IPS-18a (cell line): ENCODE data around the gene YBX3.

Source experiments
- H3K27ac ChIP-seq: one replicate; pipeline ENCODE4 v1.5.1; 2013; ENCODE audit warnings: low read length
- H3K27me3 ChIP-seq: one replicate; pipeline ENCODE4 v1.6.1; 2013; ENCODE audit warnings: mild to moderate bottlenecking, low read length; ENCODE audit not compliant: control insufficient read depth, insufficient read depth
- H3K36me3 ChIP-seq: one replicate; pipeline ENCODE4 v1.6.1; 2013; ENCODE audit warnings: low read depth, low read length; ENCODE audit not compliant: control insufficient read depth
- H3K4me1 ChIP-seq: one replicate; pipeline ENCODE4 v1.6.1; 2013; ENCODE audit warnings: low read depth, low read length; ENCODE audit not compliant: control insufficient read depth
- H3K4me3 ChIP-seq: one replicate; pipeline ENCODE4 v1.5.1; 2013; ENCODE audit warnings: low read length
- H3K9ac ChIP-seq: one replicate; pipeline ENCODE4 v1.6.1; 2013; ENCODE audit warnings: mild to moderate bottlenecking, low read length, moderate library complexity
- H3K9me3 ChIP-seq: one replicate; pipeline ENCODE4 v1.6.1; 2013; ENCODE audit warnings: low read depth, low read length; ENCODE audit not compliant: control insufficient read depth

Gene YBX3

DNA sequence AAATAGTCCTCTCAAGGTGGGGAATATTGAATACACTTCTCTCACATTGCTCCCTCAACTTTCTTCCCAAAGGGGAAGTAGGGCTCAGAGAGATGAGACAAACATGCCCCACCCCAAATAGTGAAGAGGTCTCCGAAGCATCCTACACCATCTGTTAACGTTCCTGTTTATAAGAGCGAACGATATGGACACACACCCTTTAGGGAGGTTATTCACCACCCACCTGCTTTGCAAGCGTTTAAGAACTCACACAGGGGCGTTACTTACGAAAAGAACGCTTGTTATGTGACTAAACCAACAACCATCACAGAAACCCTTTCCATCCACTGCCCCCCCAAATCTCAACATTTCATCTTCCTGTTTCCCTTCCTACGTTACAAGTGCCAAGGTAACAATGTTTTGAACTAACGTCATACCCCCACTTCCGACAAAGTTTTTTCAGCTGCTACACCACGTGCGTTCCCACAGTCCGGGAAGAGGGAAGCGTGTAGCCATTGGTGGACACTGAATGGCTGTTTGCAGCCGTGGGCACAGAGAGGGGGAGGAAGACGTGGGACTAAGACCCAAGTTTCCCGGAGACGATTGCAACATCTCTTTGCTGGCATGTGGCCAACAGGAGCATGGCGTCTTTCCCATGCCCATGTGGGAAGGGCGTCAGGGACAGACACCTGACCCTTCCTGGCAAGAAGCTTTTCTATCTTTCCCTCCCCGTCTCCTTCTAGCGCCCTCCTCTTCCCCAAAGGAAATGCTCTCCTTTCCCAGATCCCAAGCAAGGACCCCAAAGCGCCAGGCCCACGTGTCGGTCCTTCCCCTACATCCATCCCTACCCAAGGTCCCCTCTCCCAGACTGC lies 1.2 kb downstream of the YBX3 start:
- H3K4me3 ChIP-seq: peak overlapping the region; percentile 77

DNA sequence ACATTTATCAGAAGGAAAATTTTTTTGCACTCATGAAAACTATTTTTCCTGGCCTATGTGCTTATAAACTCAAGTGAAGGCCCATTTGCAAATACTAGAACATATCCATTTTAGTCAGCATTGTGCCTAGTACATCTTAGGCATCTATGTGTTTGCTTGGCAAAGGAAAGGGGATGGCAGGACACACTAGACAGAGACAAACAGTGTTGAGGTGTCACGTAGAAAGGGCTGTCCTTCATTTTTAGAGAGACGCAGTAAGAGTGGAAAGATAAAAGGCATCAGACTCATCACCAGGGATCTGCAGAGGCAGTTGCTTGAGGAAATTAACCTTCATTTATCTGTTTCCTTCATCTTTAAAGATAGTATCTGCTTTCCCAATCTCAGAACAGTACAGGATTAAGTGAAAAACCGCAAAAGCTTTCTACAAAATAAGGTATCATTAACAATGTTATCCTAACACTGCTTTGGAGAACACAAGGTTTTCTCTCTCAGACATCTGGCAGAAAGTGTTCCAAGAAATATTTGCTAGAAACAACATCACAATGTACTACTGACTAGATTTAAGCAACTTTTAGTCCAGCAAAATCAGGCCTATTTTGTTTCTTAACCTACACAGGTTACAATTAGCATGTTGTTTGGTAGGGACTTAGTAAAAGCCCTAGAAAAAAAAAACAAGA lies 2.0 kb downstream of the YBX3 start:
- Histone ChIP-seq H3K4me1 (peaks cover 60% of the 10 kb centered on the region), H3K4me3 (peak overlapping the region; percentile 77), H3K27ac (no peak overlapping the region), H3K9ac (peak overlapping the region; percentile 80), H3K27me3 (peaks cover 24% of the 10 kb centered on the region), H3K36me3 (peaks cover 5% of the 10 kb centered on the region), H3K9me3 (no peaks in the 10 kb centered on the region)

More for the DNA sequence above, 1.2 kb downstream of the YBX3 start:
- Histone ChIP-seq H3K36me3 (no peaks in the 10 kb centered on the region), H3K27me3 (peaks cover 24% of the 10 kb centered on the region), H3K9me3 (no peaks in the 10 kb centered on the region), H3K9ac (peak overlapping the region; percentile 80), H3K27ac (peak overlapping the region; percentile 19), H3K4me1 (peaks cover 54% of the 10 kb centered on the region)

DNA sequence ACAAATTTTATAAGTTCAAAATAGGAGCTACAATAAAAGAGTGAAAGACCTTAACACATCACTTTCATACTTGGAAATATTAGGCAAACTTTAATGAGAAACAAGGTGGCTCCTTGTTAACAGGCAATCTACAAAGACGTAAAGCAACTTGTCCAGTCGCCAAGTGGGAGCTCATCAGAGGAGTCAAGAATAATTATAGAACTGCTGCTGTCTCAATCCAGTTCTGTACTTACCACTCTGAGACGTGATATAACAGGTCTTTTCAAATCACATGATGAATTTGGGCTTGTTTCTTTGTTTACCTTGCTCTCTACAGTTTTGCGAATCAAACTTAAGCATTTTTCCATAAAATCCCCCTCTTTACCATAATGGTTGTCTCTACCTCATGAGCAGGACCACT lies 3.6 kb downstream of the YBX3 start:
- Histone ChIP-seq H3K4me1 (peaks cover 60% of the 10 kb centered on the region), H3K36me3 (peaks cover 19% of the 10 kb centered on the region), H3K4me3 (peak overlapping the region; percentile 77), H3K9ac (peak overlapping the region; percentile 29), H3K27ac (no peak overlapping the region), H3K27me3 (peaks cover 11% of the 10 kb centered on the region), H3K9me3 (no peaks in the 10 kb centered on the region)

DNA sequence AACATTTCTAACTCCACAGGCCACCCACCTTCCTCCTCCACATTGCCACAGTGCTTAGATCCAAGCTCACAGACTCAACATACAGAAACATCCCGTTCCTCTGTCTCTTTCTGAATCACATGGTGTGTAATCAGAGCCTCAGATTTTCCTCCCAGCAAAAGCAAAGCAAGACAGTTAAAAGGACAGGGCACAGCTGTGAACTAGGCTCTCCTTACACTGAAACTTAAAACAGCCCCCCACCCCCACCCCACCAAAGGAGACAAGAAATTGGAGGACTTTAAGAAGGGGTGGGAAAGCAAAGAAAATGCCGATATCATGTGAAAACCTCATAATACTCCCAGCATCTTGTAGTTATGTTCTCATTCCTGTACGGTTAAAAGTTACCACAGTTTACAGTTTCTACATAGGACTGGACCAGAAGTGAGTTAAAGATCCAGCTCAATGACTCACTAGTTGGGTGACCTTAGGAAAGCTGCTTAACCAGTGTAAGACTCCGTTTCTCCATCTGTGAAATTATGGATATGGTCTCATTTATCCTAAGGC lies 4.8 kb downstream of the YBX3 start:
- peak overlapping the region; percentile 29 for H3K9ac ChIP-seq

DNA sequence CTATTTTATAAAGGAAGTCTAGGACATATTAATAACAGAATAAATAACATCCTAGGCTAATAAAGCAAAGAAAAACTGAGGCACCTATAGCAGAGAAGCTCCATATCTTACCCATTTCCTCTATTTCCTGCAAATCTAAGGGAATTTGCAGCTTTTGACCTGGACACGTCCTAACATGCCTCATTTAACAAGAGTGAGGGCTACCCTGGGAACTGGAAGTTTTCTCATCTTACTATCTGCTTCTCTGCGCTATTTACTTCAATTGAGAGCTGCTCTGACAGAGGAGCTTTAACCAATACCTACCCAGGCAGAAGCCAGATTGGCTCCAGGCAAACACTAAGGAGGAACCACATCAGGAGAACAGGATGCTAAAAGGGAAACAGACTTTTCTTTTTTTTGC lies 5.7 kb downstream of the YBX3 start:
- H3K9ac ChIP-seq: no peak overlapping the region
- peaks cover 51% of the 10 kb centered on the region for H3K4me1 ChIP-seq
- no peaks in the 10 kb centered on the region for H3K9me3 ChIP-seq
- peaks cover 39% of the 10 kb centered on the region for H3K36me3 ChIP-seq
- H3K4me3 ChIP-seq: no peak overlapping the region
- H3K27ac ChIP-seq: no peak overlapping the region
- no peaks in the 10 kb centered on the region for H3K27me3 ChIP-seq

More for the DNA sequence above, 4.8 kb downstream of the YBX3 start:
- H3K27me3 ChIP-seq: no peaks in the 10 kb centered on the region
- no peaks in the 10 kb centered on the region for H3K9me3 ChIP-seq
- no peak overlapping the region for H3K4me3 ChIP-seq
- peaks cover 30% of the 10 kb centered on the region for H3K36me3 ChIP-seq
- no peak overlapping the region for H3K27ac ChIP-seq
- peaks cover 51% of the 10 kb centered on the region for H3K4me1 ChIP-seq

DNA sequence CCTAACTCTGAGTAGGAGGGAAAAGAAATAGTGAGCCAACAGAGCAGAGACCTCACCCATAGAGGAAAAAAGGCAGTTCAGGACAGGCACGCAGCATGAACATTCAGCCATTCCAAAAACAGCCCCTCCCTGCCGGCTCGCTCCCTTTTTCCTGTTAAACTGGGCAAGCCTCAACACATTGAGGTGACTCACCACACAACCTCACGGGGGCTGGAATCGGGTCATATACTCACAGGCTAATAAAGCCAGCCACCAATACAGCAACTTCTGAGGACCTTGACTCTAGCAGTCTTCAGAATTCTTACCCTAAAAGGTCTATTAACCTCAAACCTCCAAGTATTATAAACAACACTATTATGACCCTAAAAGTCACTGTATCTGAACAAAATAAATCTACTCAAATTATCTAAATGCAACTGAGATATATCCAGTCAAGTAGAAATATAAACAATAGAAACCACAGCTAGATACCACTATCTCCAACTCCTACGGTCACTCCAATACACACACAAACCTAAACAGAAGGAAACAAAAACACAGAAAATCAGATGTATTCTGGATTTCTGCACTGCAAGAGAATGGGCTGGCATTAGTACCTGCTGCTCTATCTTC lies 6.3 kb downstream of the YBX3 start:
- no peaks in the 10 kb centered on the region for H3K9me3 ChIP-seq
- H3K27ac ChIP-seq: no peak overlapping the region
- peaks cover 51% of the 10 kb centered on the region for H3K4me1 ChIP-seq
- no peak overlapping the region for H3K4me3 ChIP-seq
- H3K9ac ChIP-seq: no peak overlapping the region
- H3K27me3 ChIP-seq: no peaks in the 10 kb centered on the region
- H3K36me3 ChIP-seq: peaks cover 45% of the 10 kb centered on the region

DNA sequence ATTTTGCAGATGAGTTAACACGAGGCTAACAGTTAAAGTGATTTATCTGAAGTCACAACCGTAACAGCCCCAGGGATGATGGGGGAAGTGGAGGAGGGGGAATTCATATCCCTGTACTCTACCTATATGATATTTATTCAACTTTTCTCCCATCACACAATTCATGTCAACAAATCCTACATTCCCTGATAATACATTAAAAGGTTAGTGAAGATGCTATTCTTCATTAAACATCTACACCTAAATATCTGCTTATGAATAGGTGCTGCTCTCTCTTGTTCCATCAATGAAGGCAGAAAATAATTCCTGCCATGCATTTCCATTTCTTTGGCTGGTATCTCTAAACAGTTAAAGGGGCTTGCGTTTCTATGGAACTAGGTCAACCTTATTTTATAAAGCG lies 6.8 kb downstream of the YBX3 start:
- H3K9ac ChIP-seq: no peak overlapping the region
- H3K27me3 ChIP-seq: no peaks in the 10 kb centered on the region
- peaks cover 50% of the 10 kb centered on the region for H3K36me3 ChIP-seq
- H3K4me1 ChIP-seq: peaks cover 48% of the 10 kb centered on the region
- no peak overlapping the region for H3K27ac ChIP-seq
- H3K4me3 ChIP-seq: no peak overlapping the region
- H3K9me3 ChIP-seq: no peaks in the 10 kb centered on the region

DNA sequence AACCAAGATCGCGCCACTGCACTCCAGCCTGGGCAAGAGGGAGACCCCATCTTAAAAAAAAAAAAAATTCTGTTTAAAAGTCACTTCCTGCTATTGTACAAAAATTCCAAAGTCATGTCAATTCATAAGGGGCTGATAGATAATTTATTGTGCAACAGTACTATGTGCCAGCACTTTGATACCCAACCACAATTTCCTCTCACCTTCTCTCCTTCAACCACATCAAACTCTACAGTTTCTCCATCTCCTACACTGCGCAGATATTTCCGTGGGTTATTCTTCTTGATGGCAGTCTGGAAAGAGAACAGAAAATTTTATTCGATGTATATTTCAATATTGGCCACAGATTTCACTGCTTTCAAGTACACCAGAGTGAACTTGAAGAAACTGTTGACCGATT lies 7.6 kb downstream of the YBX3 start:
- Histone ChIP-seq H3K36me3 (peaks cover 55% of the 10 kb centered on the region), H3K4me1 (peaks cover 40% of the 10 kb centered on the region), H3K9ac (no peak overlapping the region), H3K27me3 (no peaks in the 10 kb centered on the region), H3K9me3 (no peaks in the 10 kb centered on the region), H3K4me3 (no peak overlapping the region), H3K27ac (no peak overlapping the region)

DNA sequence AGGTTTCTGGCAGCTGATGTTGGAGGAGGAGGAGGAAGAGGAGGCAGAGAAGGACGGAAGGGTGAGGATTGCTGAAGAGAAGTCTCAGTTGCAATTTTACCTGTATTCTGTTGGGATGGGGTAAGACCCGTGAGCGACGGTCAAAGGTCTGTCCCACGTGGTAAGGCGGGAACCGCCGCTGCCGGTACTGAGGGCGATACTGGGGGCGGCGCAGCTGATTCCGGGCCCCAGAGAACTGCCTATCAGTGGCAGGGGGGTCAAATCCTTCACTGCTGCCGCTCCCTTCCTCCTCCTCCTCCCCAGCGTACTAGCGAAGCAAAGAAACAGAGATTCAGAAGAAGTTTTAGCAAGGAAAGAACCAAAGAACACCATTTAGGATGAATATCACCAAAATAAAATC lies 13.3 kb downstream of the YBX3 start:
- Histone ChIP-seq H3K4me3 (no peak overlapping the region), H3K9ac (no peak overlapping the region), H3K4me1 (no peaks in the 10 kb centered on the region), H3K27ac (no peak overlapping the region), H3K27me3 (no peaks in the 10 kb centered on the region), H3K36me3 (peaks cover 90% of the 10 kb centered on the region), H3K9me3 (no peaks in the 10 kb centered on the region)

DNA sequence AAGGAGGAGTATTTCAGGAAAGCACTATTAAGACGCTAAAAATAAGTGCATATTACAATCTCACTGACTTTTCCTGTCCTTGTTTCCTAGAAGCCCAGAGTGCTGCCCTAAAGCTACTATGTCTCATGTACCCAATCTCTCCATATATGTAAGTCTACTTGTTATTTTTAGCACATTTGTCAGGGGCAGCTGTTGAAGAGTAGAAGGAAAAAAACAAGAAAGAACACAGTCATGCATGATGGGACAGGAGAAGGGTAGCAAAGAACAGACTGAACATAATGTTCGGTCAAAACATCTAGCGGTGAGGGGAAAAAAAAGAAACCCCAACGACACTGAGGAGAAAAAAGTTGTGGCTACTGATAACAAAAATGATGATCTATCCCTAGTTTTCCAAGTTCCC lies 14.3 kb downstream of the YBX3 start:
- H3K27me3 ChIP-seq: no peaks in the 10 kb centered on the region
- H3K4me1 ChIP-seq: no peaks in the 10 kb centered on the region
- no peaks in the 10 kb centered on the region for H3K9me3 ChIP-seq
- peaks cover 89% of the 10 kb centered on the region for H3K36me3 ChIP-seq
- no peak overlapping the region for H3K4me3 ChIP-seq
- no peak overlapping the region for H3K9ac ChIP-seq
- no peak overlapping the region for H3K27ac ChIP-seq

DNA sequence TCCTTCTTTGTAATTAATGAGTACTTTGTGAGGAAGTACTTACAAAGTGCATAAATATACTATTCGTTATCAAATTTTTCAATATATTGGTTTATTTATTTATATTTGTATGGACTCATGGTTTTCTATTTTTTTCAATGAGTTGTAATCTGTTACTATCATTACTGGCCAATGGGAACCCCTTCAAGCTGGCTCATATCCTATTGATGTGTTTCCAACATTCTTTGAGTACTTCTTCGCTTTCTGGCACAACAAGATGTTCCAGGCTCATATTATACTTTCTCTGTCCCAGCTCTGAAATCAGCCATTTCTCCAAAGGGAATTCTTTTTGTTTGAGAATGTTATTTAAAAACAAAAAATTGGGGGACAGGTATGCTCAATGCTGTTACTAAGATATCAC lies 17.5 kb downstream of the YBX3 start:
- Histone ChIP-seq H3K9ac (no peak overlapping the region), H3K27me3 (no peaks in the 10 kb centered on the region), H3K9me3 (no peaks in the 10 kb centered on the region), H3K27ac (no peak overlapping the region), H3K4me1 (no peaks in the 10 kb centered on the region), H3K4me3 (no peak overlapping the region), H3K36me3 (peaks cover 89% of the 10 kb centered on the region)
